ENCODE data around the gene BCL2.

BCL2 gene

DNA sequence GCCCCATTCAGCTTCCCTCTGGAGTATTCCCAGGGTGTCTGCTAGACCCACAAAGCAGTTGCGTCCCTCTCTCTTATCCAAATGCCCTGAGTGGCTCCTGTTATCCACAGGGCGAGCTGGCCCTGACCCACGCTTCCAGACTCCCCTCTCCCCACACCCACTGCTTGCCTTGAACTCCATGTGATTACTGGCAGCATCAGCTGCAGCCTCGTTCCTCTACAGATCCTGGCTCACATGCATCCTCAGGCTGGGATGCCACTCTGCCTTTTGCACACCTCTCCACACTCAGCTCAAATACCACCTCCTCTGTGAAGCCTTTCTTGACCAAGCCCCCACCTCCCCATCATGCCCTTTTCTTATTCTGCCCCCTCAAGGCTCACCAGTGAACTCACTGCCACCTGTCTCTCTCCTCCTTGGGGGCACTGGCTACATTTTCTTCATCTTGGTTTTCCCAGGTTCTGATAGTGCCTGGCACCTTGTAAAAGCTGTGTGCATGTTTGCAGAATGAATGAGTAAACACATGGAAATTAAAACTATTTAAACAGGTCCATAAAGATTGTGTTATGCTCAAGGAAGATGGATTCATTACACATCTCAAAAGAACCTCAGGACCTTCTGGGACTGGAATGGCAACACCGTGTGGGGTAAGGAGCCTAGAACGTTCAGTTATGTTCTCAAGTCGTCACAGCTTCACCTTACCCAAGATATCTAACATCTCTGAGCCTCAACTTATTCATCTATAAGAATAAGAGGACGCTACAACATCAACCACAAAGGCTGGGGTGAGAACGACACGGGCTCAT is 165.0 kb downstream of the BCL2 start:
- DNase-seq: no peak

DNA sequence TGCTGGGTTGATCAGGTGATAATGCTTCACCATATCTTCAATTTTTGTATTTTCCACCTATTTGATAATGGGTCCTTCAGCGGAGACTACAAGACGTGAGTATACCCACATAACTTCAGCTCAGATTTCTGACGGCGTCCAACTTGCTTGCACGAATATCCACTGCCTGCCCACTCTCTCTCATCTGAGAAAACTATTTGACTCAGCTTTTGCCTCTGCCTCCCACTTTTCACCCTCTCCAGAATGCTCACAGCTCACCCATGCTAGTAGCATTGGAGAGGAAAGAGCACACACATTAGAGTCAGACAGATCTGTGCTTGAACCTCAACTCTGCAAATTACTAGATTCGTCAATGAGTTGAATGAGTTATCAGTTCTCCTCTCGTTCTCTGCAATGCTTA is 166.8 kb downstream of the BCL2 start:
- DNase-seq: peak; percentile 49

DNA sequence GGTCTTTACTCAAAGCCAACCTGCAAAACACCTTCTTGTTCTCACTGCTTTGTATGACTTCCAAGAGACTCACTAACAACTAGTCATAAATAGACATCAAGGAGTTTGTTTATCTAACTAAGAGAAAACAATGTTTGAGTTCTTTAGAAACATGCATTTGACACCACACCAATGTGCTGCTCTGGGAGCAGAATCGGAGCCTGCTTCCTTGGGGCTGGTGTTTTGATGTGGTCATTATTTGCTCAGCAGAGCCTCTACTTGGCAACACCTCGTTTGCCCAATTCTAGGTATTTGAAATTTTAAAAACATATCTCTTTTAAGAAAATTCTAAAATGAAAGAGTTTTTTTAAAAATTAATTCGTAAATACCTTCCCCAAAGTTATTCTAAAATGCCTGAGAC is 167.5 kb downstream of the BCL2 start:
- DNase-seq: no peak

DNA sequence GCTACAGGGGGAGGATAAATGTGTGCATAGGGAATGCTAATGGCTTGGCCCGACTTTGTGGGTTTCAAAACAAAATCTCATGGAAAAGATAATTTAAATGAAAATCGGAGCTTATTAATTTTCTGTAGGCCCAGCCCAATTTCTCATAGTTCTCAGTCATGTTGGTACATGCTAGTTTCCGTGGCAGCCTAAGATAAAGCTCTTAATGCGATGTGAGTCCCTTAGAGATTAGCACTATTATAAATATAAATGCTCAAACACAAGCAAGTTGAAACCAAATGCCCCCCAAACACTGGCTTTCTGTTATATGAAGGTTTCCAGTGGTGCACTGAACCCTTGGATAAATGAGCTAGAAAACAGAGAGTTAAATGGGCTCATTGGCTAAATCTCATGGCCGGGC is 168.0 kb downstream of the BCL2 start:
- DNase-seq: no peak

DNA sequence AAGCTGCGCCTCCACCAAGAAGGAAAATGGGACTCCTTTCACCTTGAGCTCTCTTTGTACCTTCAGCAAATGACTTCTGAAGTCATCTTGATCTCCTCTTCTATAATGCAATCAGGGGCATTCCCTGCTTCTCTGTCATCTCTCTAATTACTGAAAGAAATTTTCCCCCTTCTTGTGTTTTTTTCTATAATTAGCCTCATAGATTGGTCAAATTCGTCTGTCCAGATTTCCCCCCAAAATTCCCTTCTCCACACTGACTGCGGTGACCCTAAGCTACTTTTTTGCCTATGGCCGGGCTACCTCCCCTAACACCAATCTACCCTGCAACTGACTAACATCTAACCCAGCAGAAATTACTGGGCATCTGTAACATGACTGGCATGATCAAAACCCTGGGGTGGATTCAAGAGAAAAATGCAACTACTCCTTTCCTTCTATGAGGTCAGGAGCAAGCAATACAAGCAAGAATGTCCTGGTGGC is 168.6 kb downstream of the BCL2 start:
- no peak for DNase-seq

DNA sequence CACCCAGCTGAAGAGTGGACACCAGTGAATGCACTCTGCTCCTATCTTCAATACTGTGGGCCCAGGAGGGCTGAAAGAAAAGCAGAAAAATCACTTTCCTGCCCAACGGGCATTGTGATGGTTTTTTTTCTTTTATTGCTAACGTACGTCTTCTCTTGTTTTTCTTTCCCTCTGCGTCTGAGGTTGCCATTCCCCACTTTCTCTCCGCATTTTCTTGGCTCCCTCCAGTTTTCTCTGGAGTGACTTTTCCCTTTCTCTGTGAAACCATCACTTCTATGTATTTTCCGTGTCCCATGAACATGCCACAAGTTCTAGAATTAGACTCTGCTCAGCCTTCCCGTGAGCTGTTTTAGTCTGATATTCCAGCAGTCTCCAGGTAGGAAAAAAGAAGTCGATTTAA is 169.2 kb downstream of the BCL2 start:
- no peak for DNase-seq

DNA sequence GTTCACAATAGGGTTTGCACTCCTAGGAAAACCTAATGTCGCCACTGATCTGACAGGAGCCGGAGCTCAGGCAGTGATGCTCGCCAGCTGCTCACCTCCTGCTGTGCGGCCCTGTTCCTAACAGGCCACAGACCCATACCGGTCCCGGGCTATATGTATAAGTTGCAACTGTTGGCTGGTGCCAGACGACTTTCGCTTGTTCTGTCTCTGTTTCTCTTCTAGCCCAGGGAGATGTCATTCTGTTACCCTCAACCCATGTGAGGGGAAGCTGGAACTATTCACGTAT is 170.3 kb downstream of the BCL2 start:
- peak; percentile 50 for DNase-seq

DNA sequence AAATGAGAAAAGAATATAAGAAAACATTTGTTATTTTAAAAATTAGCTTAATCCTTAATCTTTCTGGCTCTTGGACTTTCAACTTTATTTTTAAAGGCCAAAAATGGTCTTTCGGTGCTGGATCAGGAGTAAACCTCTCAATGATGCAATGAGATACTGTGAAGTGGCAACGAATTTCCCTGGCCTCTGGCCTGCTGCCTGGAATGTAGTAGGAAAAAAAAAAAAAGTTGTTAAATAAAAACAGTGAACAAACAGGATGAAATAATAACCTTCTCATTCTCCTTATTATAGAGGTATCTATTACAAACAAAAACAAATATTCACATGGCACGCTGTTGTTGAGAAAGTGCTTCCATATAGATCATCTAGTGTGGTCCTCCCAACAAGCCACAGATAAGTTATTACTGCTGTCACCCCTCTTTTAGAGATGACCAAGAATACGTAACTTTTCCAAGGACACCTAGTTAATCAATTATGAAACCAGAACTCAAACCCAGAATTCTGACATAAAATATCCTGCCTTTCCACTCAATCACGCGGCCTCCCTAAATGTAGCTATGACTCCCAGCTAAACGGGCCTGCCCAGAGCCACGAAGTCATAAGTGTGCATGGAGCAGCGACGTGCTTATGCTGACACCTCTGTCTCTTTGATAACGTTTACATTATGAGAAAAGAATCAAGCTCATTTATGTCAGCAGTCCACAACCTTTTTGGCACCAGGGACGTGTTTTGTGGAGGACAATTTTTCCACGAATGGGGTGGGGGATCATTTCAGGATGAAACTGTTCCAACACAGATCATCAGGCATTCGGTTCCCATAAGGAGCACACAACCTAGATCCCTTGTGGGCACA is 170.9 kb downstream of the BCL2 start:
- peak; percentile 59 for DNase-seq

DNA sequence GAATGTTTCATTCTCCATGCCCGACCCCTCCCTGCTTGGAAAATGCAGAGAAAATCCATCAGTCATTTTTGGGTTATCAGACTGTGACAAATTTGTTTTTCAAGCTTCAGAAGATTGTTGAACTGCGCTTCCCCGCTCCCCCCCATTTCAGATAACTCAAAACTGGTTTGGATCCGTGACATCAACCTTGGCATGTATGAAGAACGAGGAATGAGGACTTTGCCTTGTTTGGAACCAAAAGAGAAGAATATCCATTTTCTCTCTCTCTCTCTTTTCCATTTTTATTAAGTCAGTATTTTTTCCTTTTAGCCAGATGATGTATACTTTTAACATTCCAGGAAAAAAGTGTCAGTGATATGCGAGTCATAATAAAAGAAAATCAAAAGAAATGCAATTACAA is 171.6 kb downstream of the BCL2 start:
- DNase-seq: no peak

DNA sequence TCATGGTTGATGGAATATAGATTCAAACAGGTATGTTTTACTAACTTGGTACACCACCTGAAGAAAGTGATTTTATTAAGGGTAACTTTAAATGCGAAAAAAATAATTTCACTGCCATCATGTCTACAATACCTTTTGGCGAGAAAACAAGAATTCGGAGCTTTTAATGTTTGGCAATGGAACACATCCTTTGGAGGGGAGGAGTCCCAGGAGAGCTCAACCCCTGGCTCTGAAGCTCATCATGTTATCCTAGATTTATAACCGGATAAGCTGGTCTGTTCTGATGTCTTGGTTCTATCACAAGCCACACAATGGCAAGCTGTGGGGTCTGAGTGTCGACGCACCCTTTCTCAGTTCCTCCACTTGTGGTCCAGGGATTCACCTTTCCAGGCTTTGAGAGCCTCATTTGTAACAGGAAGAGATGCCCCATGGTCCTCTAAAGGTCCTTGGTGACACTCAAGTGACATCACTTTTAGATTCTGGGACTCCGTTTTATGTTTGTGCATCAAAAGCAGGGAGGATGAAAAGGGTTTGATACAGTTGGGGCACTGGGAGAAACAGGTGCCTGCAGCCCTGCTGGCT is 172.7 kb downstream of the BCL2 start:
- no peak for DNase-seq

DNA sequence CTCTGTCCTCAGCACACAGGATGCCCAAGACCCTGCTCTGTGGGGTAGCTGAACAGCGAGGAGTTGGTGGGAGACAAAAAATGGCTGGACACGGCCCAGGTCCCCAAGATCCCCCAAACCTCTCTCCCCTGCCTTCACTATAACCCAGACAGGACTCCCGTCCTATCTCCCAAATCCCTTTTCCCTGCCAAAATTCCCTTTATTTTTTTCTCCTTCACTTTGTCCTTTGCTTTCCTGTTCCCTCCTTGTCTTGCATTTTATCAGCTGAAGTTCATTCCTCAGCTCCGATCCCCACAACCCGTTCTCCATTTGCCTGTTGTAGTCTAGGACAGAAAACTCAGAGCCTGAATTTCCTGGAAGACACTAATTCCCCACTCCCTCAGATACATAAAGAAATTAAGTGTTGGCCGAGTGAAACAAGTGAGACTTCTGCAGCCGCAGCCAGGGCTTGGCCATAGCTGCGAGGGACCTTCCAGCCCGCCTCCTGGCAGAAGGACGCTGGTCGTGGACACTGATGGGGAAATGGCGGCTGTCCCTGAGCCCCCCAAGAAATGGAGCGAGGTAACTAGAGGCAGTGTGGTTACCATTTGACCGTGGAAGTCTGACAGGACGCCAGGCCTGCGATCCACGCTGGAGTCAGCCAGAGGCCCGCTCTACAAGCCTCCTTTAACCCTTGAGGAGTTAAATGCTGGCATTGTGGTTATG is 173.6 kb downstream of the BCL2 start:
- no peak for DNase-seq

DNA sequence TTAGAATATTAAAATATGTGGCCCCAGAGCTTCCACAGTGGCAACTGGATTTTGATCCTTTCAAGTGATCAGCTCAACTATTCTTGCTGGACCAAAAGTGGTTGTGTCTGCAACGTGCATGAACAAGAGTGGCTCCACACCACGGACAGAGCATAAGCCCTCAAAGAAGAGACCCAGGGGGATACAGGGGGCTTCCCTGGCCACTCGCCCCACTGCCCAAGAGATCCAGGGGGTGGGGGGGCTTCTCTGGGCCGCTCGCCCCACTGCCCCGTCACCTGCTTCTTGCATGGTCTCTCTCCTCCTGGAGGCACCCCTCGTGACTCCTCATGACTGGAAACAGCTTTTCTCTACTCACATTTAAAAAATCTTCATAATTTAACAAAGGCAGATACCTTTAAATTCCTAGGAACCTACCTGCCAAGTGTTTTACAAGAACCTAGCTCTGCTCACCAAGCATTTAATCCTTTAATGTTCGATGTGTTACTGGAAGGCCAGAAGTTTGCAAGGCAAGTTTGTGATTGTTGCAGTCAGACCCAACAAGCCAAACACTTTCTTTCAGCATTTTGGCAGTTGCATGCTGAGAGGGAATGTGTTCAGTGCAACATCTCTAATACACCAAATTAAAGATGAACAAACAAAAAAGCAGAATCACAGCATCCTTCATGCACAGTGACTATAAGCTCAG is 174.3 kb downstream of the BCL2 start:
- DNase-seq: no peak

DNA sequence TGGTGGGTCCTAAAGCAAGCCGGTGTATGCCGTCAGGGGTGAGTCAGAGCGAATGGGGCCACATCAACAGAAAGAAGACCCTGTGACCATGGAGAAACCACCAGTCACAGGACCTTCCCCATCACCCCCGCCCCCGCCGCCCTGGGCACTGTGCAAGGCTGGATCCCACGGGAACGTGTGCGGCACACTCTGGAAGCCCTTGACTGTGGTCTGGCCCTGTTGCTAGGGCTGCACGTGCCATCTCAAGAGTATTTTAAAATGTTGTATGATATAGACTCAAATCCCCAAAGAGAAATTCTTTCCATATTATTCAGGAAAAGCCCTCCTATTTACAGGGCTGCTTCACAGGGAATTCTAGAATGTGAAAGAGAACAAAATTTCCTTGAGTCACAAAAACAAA is 174.8 kb downstream of the BCL2 start:
- no peak for DNase-seq

DNA sequence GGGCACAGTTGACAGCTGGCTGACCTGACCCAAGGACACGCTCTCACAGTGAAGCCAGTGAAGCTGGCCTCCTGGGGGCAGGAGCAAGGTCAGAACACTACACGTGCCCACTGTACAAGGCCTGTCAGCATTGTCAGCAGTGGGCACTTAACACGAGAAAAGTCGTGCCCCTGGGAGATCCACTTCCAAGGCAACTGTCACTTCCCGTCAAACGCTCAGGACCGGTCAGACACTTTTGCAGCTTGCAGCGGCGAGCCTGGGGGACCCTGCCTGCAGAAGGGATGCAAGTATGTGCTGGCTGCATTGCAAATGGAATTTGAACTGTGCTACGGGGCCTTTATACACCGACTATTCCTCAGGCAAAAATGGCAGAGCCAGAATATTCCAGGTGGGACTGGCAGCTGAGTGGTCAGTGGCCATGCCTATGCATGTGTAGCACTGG is 176.2 kb downstream of the BCL2 start:
- no peak for DNase-seq

DNA sequence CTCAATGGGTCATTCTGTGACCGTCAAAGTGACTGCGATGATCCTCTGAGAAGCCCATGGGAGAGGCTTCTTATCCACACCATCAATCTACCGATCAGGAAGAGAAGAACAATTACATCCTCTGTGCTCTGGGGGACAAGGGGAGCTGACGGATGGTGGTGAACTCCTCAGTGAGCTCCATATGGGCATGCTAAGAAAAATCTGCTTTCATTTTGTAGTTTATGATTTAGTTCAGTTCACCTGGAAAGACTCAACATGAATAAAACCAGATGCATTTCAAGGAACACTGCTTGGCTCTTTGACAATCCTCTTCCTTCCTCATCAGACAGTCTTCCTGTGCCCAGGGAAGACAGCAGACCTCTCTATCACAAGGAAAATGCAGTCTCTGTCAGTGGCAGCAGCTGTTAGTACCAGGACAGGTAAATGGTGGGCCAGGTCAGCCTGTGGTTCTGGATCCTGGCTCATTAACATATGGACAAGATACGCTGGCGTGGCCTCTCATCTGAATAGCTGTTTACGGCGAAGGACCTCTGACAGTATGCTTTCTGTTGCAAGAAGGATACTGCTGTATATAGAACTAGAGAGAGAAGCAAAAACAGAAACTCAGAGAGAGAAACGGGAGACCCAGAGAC is 176.9 kb downstream of the BCL2 start:
- no peak for DNase-seq

DNA sequence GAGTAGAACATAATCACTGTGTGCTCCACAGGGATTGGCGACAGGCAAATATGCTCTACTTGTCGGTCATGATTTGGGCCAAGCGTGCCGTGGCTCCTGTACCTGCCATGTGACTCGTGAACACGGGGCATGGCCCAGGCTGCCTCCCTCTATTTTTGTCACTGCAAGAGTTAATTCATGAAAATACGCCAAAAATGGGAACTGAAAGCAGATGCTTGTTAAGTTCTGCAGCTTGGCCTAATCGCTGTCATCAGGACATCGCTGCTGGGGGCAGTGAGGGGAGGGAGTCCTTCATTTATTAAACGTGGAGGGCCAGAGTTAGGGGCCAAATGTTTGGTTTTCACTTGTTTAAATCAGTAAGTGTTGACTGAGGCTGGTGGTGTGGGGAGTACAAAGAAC is 177.8 kb downstream of the BCL2 start:
- DNase-seq: no peak

DNA sequence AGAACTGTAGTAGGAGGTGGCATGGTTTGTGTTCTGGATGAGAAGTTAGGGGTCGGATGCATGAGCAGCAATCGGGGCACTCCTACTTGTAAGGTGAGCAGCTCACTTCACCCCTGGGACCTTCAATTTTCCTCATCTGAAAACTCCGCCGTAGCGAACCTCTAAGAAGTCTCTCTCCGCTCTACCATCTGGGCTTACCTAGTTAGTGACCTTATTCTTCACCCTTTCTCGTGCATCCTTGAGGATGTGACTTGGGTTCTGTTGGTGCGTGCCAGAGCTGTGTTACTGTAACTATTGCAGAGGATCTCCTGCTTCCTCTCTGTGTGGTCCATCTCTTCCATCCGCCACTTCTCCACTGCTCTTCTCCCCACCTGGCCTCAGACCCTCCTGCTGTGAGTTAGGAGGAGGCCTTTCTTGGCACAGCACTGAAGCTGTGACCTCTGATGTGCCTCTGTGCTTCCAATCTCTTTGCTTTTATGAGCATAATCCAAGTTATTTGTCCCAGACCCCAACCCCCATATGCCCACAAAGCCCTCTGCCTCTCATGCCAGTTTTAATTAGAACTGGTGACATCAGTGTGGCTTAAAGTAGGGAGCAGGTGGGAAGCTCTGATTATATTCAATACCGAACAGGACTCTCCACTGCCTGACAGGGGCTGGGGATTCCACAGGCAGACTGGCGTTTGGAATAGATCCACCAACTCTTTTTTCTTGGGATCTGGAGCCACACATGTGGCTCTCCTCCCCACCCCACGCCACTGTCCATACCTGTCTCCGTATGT is 178.4 kb downstream of the BCL2 start:
- DNase-seq: no peak

DNA sequence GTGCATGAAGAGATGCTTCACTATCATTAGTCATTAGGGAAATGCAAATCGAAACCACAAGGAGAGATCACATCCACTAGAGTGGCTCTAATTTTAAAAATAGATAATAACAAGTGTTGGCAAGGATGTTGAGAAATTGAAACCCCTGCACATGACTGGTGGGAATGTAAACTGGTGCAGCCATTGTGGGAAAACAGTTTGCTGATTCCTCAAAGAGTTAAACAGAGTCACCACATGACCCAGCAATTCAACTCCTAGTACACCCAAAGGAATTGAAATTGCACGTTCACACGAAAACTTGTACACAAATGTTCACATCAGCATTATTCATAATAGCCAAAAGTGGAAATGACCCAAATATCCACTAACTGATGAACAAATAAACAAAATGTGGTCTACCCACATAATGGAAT is 179.5 kb downstream of the BCL2 start:
- no peak for DNase-seq

DNA sequence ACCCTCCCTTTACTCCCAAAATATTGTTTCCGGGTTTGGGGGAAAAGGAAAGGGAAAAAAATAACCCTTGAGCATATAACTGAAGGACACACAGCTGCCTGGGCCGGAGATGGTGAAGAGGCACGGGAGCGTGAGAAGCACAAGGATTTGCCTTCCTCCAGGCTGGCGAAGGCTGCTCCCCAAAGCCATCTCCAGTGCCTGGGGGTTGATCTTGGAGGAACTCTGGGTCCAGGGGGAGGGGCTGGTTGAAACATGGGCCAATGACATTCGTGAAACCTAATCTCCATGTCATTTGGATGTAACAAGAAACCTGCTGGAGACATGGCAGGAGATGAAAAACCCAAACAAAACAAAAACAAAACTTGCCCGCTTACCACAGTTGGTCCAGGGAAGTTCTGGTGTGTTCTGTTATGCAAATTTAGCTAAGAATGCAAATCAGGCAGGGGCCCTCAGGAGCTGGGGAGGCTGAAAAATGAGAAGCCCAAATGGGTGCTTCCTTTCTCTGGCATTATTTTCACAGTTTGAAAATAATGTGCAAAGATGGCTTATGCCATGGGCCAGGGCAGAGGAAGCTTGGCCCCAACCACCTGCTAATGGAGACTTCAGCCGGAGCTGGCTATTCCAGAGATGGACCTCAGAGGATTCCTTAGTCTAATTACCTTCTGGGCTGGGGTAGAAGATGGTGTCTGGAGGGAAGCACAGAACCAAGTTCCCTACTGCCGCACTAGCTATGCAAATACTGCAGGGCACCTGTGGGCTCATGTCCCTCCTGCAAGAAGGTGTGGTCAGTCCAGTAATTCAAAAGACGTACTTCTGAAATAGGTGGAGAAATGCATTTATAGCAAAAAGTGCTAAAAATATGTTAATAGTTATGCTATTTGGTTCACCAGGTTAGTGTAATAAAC is 180.9 kb downstream of the BCL2 start:
- peak; percentile 88 for DNase-seq

DNA sequence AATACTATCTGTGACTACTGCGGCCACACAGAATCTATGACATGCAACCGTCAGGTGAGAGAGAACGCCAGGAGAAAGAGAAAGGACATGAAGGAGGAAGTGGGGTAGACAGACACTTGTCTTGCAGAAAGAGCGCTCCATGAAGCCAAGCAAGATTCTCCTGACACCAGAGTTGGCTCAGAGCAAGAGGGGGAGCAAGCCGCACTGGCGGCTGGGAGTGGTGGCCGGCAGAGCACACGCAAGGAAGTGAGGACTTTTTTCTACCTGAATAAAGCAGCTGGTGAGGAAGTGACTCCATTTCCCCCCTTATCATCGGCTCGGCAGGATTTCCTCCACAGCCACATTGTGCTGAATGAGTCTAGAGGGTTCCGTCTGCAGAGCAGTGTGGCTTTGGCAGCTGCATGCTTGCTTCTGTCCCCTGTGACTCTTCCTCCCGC is 181.6 kb downstream of the BCL2 start:
- DNase-seq: no peak

Measured in NCI-H2107 (cell line).